GM18498 (cell line): ENCODE data around the gene KLRC3.
"Not testable (repeated sequence)": the region's sequence is repeated elsewhere in the genome, so short reads cannot be mapped to it uniquely, and the experiment has no call there.

Source experiments
- ATAC-seq: cut with Tn5 transposase; IDR thresholded peaks from one replicate; pipeline ENCODE4 v1.9.1; 2021; ENCODE audit warnings: mild to moderate bottlenecking, moderate library complexity; ENCODE audit not compliant: unreplicated experiment

Gene KLRC3

GRCh38 chr12:10404798-10405197, 15.6 kb downstream of the KLRC3 start:
- no peak for ATAC-seq

DNA sequence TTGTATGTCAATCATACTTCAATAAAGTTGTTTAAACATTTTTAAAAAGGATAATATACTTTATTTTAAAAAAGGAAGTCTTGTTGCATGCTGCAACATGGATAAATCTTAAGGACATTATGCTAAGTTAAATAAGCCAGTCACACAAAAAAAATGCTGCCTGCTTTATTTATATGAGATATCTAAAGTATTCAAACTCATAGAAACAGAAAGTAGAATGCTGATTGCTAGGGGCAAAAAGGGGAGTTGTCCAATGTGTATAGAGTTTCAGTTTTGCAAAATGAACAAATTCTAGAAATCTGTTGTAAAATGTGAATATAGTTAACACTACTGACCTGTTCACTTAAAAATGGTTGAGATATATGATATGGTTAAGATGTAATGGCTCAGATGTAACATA, 19.6 kb downstream of the KLRC3 start:
- ATAC-seq, result no peak

GRCh38 chr12:10398168-10398567, 22.2 kb downstream of the KLRC3 start:
- no peak for ATAC-seq

DNA sequence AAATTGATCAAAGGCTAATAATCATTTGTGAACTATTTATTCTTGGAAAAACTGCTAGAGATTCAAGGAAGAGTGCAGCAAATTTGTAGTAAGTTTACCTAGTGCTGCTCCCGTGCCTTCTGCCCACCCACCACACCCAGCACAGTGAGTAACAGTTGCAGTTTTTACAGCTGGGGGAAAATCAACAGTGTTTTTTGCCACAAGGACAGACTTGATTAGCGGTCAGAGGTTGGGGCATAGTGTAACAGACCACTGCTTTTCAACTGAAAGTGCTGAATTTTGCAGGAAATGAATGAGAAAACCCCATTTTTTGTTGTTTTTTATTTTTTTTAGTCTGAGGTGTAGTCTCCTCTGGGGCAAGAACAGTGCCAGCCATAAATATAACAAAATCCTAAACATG, 23.1 kb downstream of the KLRC3 start:
- no peak for ATAC-seq

DNA sequence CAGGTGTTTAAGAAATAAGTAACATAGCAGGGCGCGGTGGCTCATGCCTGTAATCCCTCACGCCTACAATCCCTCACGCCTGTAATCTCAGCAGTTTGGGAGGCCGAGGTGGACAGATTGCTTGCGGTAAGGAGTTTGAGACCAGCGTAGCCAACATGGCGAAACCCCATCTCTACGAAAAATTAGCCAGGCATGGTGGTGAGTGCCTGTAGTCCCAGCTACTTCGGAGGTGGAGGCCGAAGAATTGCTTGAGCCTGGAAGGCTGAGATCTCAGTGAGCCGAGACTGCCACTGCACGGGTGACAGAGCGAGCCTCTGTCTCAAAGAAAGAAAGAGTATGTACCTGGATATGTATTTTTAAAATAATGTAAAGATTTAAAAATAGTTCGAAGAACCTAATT, 24.2 kb downstream of the KLRC3 start:
- not testable (repeated sequence) for ATAC-seq

- ATAC-seq, result peak; percentile 69
Measured at GRCh38 chr12:10395390-10395998, 24.9 kb downstream of the KLRC3 start.

GRCh38 chr12:10394531-10395152, 25.8 kb downstream of the KLRC3 start:
- ATAC-seq, result not testable (repeated sequence)

- ATAC-seq, result no peak
Measured at GRCh38 chr12:10393291-10393690, 27.1 kb downstream of the KLRC3 start.

DNA sequence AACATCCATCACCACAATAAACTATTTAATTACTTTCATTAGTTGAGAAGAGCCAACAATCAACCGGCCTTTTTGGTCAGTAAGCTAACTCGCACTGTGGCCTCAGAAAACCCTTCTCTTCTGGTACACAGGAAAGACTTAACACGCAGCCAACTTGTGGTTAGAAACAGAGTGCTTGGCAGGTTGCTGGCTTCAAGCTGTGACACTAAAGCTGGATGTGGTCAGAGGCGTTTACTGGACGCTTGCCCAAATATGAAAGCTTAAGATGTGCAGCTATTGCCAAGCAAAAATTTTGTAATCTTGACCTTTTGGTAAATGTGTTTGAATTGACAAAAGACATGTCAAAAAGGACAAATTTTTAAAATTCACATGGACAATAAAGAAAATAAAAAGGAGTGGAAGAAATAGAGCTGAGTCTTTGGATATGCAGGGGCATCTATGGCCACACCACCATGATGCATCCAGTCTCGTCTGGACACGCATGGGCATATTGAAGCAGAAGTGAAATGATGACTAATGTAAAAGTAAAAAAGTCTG, 27.9 kb downstream of the KLRC3 start:
- ATAC-seq, result peak; percentile 84

GRCh38 chr12:10390991-10391390, 29.4 kb downstream of the KLRC3 start:
- not testable (repeated sequence) for ATAC-seq

DNA sequence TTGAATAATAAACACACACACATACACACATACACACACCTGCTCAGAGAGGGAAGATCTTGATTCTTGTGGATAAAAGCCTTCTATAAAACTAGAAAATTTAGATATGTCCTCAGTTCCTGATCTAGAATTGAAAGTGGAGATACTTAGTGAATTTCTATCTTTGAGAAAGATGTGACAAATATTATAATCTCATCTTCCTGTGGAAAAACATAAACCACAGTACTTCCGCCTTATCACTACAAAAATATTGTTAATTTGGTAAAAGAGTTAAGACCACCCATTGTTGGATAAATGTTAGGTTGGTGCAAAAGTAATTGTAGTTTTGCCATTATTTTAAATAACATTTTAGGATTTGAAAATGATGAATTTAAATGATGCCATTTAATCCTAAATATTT, 30.5 kb downstream of the KLRC3 start, which contains the start of gene KLRK1:
TSS of gene KLRK1 (minus strand) at position 138 of the 400 bp plus-strand sequence. CDS start 1,231 bp downstream, outside the sequence.
- no peak for ATAC-seq

DNA sequence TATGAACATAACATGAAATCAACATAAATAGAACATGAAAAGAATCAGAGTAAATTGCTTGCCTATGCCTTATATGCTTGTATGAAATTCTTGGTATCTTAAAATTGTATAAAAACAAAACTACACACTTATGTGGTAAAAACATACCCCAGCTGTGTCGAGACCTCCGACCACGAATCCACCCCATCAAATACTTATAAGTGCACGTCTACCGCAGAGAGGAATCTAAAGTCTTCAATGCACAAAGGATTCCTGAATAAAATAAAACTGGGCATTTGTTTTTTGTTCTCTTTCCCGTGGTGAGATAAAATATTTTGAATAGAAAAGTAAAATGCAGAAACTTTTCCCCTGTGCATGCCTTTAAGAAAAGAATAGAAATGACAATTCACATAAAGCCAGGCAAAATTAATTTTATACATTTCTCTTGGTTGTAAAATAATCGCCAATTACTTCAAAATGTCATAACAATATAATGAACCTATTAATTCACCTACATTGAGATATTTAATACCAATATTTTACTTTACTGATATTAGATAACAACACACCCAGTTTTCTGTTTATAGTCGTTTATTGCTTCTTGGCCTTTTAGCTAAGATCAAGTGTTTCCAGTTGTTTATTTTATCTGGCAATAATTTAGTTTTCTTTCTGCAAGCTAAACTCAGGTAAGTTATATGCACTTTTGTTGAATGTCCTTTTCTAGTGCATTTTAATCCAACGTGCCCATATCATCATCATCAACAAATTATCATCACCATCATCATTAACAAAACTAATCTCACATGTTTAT, 31.6 kb downstream of the KLRC3 start:
- ATAC-seq, result no peak

DNA sequence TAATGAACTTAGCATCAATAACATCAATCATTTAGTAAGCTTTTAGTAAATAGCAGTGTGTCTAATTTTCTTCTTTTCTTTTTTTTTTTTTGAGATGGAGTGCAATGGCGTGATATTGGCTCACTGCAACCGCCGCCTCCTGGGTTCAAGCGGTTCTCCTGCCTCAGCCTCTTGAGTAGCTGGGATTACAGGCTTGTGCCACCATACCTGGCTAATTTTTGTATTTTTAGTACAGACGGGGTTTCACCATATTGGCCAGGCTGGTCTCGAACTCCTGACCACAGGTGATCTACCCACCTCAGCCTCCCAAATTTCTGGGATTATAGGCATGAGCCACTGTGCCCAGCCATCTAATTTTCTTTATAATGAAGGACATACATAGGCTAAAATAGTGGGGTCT, 32.9 kb downstream of the KLRC3 start:
- ATAC-seq, result not testable (repeated sequence)

- ATAC-seq, result no peak
Measured at GRCh38 chr12:10386857-10387256, 33.5 kb downstream of the KLRC3 start.

DNA sequence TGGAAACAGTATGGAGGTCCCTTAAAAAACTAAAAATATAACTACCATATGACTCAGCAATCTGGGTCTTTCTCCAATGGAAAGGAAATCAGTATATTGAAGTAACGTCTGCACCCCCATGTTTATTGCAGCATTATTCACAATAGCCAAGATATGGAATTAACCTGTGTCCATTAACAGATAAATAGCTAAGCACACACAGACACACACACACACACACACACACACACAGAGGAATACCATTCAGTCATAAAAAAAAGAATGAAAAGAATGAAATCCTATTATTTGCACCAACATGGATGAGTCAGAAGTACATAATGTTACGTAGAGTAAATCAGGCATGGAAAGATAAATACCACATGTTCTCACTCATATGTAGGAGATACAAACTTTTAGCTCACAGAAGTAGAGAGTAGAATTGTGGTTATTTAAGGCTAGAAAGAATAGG, 35.2 kb downstream of the KLRC3 start:
- ATAC-seq, result no peak

- no peak for ATAC-seq
Measured at GRCh38 chr12:10384191-10384590, 36.2 kb downstream of the KLRC3 start.

DNA sequence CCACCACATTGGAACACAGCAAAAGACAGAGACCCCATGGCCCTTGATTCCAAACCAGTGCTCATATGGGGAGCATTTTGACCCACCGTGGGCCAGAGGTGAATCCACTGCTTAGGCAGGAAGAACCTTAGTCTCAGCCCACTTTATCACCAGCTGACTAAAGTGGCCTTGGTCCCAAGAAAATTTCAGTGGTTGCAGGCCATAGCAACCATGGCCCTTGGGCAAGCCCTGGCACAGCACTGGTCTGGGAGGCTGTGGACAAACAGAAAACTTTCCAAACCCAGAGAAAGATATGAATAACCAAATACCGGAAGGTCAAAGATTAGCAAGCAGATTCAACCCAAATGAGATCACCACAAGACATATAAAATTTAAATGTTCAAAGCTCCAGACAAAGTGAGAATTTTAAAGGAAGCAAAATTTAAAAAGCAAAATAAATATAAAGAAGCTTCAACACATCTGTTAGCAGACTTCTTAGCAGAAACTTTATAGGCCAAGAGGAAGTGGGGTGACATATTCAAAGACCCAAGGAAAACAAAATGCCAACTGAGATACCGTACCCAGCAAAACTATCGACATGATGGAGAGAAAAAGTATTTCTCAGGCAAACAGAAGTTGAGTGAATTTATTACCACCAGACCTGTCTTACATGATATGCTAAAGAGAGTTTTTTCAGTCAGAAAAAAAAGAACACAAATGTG, 38.3 kb downstream of the KLRC3 start:
- no peak for ATAC-seq

- ATAC-seq, result not testable (repeated sequence)
Measured at GRCh38 chr12:10378737-10379136, 41.7 kb downstream of the KLRC3 start.

DNA sequence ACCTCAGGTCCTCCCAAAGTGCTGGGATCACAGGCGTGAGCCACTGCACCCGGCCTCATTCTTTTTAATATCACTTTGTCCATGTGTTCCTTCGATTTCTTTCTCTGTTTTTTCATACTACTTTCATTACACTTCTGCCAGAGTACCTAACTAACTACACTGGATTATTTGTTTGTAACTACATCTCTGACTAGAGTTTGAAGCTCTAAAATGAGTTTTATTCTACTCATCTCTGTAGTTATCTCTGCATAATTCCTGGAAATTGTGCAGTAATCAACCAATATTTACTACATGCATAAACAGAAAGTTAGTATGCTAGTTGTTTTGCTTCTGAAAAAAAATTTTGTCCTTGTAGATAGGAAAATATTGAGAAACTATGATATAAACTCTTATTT, 45.8 kb downstream of the KLRC3 start:
- no peak for ATAC-seq

DNA sequence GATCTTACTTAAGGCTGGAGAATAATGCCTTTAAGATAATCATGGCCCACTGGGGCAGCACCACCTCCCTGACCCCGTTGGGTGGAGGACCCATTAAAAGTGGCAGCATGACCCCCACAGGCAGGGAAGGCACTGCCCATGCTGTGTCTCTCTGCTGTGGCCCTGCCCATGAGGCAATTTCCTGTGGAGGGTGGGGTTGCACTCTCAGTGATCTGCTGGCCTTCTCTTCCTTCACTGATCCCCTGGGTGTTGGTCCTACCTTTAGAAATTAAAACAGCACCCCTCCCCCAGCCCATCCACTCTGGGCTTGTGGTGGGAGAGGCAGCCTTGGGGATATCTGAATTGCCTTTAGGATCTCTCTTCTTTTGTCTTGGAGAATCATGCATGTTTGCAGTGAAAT, 47.8 kb downstream of the KLRC3 start:
- ATAC-seq, result no peak
